Measurements from ENCODE around the gene SELENOH.

The SELENOH gene

GRCh38 chr11:57751176-57751575, 9.9 kb downstream of the SELENOH start:
- DNase-seq = no peak

- DNase-seq = peak; percentile 76
Observed at GRCh38 chr11:57751676-57752253, 10.5 kb downstream of the SELENOH start, which contains the start of gene BTBD18. Gene BTBD18, minus strand, starts transcription at chr11:57751819. Its CDS starts 631 bp downstream, at chr11:57751188.

- DNase-seq = no peak
Observed at GRCh38 chr11:57752954-57753353, 11.7 kb downstream of the SELENOH start.

- DNase-seq = no peak
Observed at GRCh38 chr11:57758174-57758573, 16.9 kb downstream of the SELENOH start.

GRCh38 chr11:57761301-57762234, 20.3 kb downstream of the SELENOH start, which contains the start of gene CTNND1:
Gene CTNND1, plus strand, starts transcription at chr11:57761802. Its CDS starts 29,677 bp downstream, at chr11:57791479.
- DNase-seq = peak; percentile 92

- DNase-seq = peak; percentile 31
Observed at GRCh38 chr11:57762235-57762861, 21.1 kb downstream of the SELENOH start.

- DNase-seq = peak; percentile 3
Observed at GRCh38 chr11:57763568-57763967, 22.3 kb downstream of the SELENOH start.

GRCh38 chr11:57764021-57764420, 22.7 kb downstream of the SELENOH start:
- no peak for DNase-seq

GRCh38 chr11:57764566-57764965, 23.3 kb downstream of the SELENOH start:
- no peak for DNase-seq

- no peak for DNase-seq
Observed at GRCh38 chr11:57764972-57765371, 23.7 kb downstream of the SELENOH start.

GRCh38 chr11:57770793-57771192, 29.5 kb downstream of the SELENOH start:
- no peak for DNase-seq

GRCh38 chr11:57771365-57771764, 30.1 kb downstream of the SELENOH start:
- no peak for DNase-seq

GRCh38 chr11:57772562-57772961, 31.3 kb downstream of the SELENOH start:
- peak; percentile 15 for DNase-seq

- no peak for DNase-seq
Observed at GRCh38 chr11:57773026-57773598, 31.8 kb downstream of the SELENOH start.

- no peak for DNase-seq
Observed at GRCh38 chr11:57775491-57775890, 34.2 kb downstream of the SELENOH start.

GRCh38 chr11:57776031-57776521, 34.8 kb downstream of the SELENOH start:
- no peak for DNase-seq

- no peak for DNase-seq
Observed at GRCh38 chr11:57776577-57777210, 35.4 kb downstream of the SELENOH start.

GRCh38 chr11:57777969-57778317, 36.7 kb downstream of the SELENOH start:
- peak; percentile 38 for DNase-seq

GRCh38 chr11:57778318-57779037, 37.2 kb downstream of the SELENOH start:
- peak; percentile 66 for DNase-seq

GRCh38 chr11:57779276-57779675, 38.0 kb downstream of the SELENOH start:
- DNase-seq = peak; percentile 18

- DNase-seq = peak; percentile 87
Observed at GRCh38 chr11:57781529-57781943, 40.2 kb downstream of the SELENOH start.

- DNase-seq = no peak
Observed at GRCh38 chr11:57785072-57785471, 43.8 kb downstream of the SELENOH start.
